Activated naive CD4-positive, alpha-beta T cell treated with anti-CD3 and anti-CD28 coated beads, Interleukin-2, amount 10 ng/mL, durations not matched to agents 7 days and 5 days (primary cell): Measurements from ENCODE around the gene GCA.
A peak's percentile ranks its signal among the peaks of the same experiment; 100 is the strongest.

Experiments
- CTCF ChIA-PET: fragments of 350-600 bp; sonication (Branson Sonifier 250); formaldehyde crosslinking; loops from one replicate; lab custom pipeline; 2021; ENCODE audit warnings: antibody characterized with exemption; lab: Charles Lee
- DNase-seq: peaks from one replicate; pipeline ENCODE4 v3.0.0-alpha.2; 2020
- H3K27ac Mint-ChIP-seq: one replicate; pipeline ENCODE4 v1.8.0; 2021; ENCODE audit warnings: mild to moderate bottlenecking, moderate library complexity, mixed read lengths
- H3K27me3 Mint-ChIP-seq: one replicate; pipeline ENCODE4 v1.8.0; 2021; ENCODE audit warnings: mild to moderate bottlenecking, mixed read lengths
- H3K36me3 Mint-ChIP-seq: one replicate; pipeline ENCODE4 v1.8.0; 2021; ENCODE audit warnings: mixed read lengths
- H3K4me1 Mint-ChIP-seq: one replicate; pipeline ENCODE4 v1.8.0; 2021; ENCODE audit warnings: mixed read lengths
- H3K4me3 Mint-ChIP-seq: one replicate; pipeline ENCODE4 v1.8.0; 2021; ENCODE audit warnings: mild to moderate bottlenecking, moderate library complexity, mixed read lengths
- H3K9me3 Mint-ChIP-seq: one replicate; pipeline ENCODE4 v1.8.0; 2021; ENCODE audit warnings: mixed read lengths

The GCA gene, protein sequence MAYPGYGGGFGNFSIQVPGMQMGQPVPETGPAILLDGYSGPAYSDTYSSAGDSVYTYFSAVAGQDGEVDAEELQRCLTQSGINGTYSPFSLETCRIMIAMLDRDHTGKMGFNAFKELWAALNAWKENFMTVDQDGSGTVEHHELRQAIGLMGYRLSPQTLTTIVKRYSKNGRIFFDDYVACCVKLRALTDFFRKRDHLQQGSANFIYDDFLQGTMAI

DNA sequence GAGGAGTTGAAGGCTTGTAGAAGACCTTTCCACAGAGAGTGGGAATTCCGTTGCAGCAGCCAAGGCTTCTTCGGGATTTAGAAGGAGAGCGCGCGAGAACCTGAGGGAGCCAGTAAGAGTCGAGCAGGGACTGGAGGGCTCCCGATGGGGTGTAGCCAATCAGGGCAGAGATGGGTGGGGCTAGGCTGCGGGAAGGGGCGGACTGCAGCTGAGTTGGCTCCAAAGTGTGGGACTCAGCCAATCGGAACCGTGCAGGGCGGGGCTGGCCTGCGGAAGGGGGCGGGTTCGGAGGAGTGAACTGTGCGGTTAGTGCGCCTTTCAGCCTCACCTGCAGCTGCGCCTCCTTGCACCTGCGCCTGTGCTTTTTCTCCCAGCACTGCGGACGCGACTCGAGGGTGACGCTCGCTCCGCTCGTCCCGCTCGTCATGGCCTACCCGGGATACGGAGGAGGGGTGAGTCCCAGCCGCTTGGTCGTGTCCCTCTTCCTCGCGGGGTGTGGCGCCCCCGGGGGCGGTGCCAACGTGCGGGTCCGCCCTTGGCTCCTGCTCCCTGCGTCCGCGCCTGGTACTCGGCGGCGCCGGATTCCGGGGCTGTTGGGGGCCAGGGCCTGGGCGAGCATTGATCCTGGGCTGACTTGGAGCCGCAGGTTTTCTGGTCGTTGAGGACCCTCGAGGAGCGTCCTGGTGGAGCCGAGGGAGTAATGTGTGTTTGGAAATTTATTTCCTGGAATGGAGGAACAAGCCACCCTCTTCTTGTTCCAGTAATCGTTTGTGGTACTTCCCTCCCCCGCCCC lies at the start of gene GCA:
Gene GCA (plus strand): TSS at position 309 of the 793 bp plus-strand sequence. CDS start 117 bp downstream, at position 426.
- H3K27ac Mint-ChIP-seq = peak within 1 kb of the TSS; percentile 56
- H3K36me3 Mint-ChIP-seq = no peaks in the 10 kb centered on the region
- CTCF ChIA-PET = interaction anchor here (1.1 to 1.3 kb wide), 3 partner anchors 9 to 123 kb away, joined by 3 to 7 read pairs (median 4); no protein-coding TSS in a partner anchor

DNA sequence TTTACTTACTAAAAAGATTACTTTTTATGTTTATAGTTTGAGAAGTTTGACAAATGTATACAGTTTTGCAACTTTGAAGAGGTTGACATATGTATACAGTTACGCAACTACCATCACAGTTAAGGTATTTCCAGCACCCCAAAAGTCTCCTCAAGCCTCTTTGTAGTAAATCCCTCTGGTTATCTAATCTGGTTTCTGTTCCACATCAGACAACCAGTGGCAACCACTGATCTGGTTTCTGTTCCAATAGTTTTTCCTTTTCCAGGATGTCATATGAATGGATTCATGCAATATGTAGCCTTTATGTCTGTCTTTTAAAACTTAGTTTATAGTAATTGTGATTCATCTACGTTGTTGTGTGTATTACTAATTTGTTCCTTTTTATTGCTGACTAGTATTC lies 48.9 kb upstream of the GCA start:
- DNase-seq = no peak
- H3K27me3 Mint-ChIP-seq = no peaks in the 10 kb centered on the region
- no peak overlapping the region for H3K27ac Mint-ChIP-seq
- no peaks in the 10 kb centered on the region for H3K4me1 Mint-ChIP-seq
- CTCF ChIA-PET = interaction anchor here (0.6 to 11.7 kb wide), 2 partner anchors 74 to 172 kb away, joined by 3 to 196 read pairs; no protein-coding TSS in a partner anchor
- H3K9me3 Mint-ChIP-seq = no peaks in the 10 kb centered on the region
- peaks cover 3% of the 10 kb centered on the region for H3K36me3 Mint-ChIP-seq
- H3K4me3 Mint-ChIP-seq = no peak overlapping the region

More for the DNA sequence above, at the start of gene GCA:
- Mint-ChIP-seq H3K4me1 (peaks cover 16% of the 10 kb centered on the region), H3K4me3 (peak within 1 kb of the TSS; percentile 76), H3K27me3 (peaks cover 16% of the 10 kb centered on the region), H3K9me3 (no peaks in the 10 kb centered on the region)
- peak; percentile 99 for DNase-seq

DNA sequence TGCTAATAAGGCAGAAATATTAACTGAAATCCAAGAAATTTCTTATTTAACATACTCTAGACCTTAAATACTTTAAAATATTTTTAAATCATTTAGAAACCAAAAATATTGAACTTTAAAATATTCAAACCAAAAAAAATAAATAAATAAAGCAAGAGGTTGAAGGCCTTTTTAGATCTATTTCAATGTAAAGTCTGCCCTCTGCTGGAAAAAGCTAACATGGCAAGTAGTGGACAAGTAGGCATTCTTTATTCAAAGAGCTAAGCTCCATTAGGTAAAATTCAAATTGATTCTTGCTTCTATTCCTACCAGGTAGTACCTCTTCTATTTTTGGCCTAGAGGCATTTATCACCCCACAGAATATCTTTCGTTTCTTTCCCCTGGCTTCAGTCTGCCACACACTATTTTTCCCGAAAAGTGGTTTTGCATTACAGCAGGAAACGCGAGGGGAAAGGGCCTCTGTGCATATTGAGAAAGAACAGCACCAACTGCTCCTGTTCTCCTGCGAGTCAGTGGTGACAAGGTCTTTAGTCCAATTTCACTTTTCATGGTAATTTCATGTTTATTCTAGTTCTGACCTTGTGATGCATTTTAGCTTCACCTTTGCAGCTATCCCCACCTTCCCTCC lies 45.9 kb upstream of the GCA start:
- Mint-ChIP-seq H3K27me3 (no peaks in the 10 kb centered on the region), H3K4me3 (no peak overlapping the region), H3K9me3 (no peaks in the 10 kb centered on the region), H3K36me3 (peaks cover 1% of the 10 kb centered on the region), H3K27ac (no peak overlapping the region), H3K4me1 (no peaks in the 10 kb centered on the region)
- peak; percentile 71 for DNase-seq
- CTCF ChIA-PET = interaction anchor here (0.7 to 11.7 kb wide), 28 partner anchors 8 to 715 kb away, joined by 3 to 196 read pairs (median 5); partner anchors contain the start of genes GCA, GCG and IFIH1

GRCh38 chr2:162298669-162299335 lies 45.1 kb upstream of the GCA start:
- Mint-ChIP-seq H3K4me1 (no peaks in the 10 kb centered on the region), H3K36me3 (peaks cover 1% of the 10 kb centered on the region), H3K9me3 (no peaks in the 10 kb centered on the region), H3K4me3 (no peak overlapping the region), H3K27me3 (no peaks in the 10 kb centered on the region), H3K27ac (no peak overlapping the region)
- CTCF ChIA-PET = interaction anchor here (0.7 to 11.7 kb wide), 26 partner anchors 9 to 712 kb away, joined by 3 to 196 read pairs (median 6); partner anchors contain the start of genes GCA, GCG and IFIH1
- DNase-seq = no peak

GRCh38 chr2:162300266-162300665 lies 43.7 kb upstream of the GCA start:
- Mint-ChIP-seq H3K9me3 (no peaks in the 10 kb centered on the region), H3K27ac (no peak overlapping the region), H3K4me1 (no peaks in the 10 kb centered on the region), H3K4me3 (no peak overlapping the region), H3K36me3 (peaks cover 5% of the 10 kb centered on the region), H3K27me3 (no peaks in the 10 kb centered on the region)
- DNase-seq = no peak
- CTCF ChIA-PET = interaction anchor here (0.8 to 11.7 kb wide), 6 partner anchors 9 to 175 kb away, joined by 3 to 196 read pairs (median 7); partner anchors contain the start of gene IFIH1

GRCh38 chr2:162301151-162301804 lies 42.7 kb upstream of the GCA start:
- CTCF ChIA-PET = interaction anchor here (0.8 to 11.7 kb wide), 13 partner anchors 8 to 152 kb away, joined by 3 to 196 read pairs (median 5); partner anchors contain the start of gene IFIH1
- Mint-ChIP-seq H3K4me1 (no peaks in the 10 kb centered on the region), H3K4me3 (no peak overlapping the region), H3K36me3 (peaks cover 3% of the 10 kb centered on the region), H3K9me3 (no peaks in the 10 kb centered on the region), H3K27me3 (no peaks in the 10 kb centered on the region), H3K27ac (no peak overlapping the region)
- peak; percentile 62 for DNase-seq

- H3K4me1 Mint-ChIP-seq = no peaks in the 10 kb centered on the region
- H3K4me3 Mint-ChIP-seq = no peak overlapping the region
- no peak for DNase-seq
- H3K36me3 Mint-ChIP-seq = peaks cover 3% of the 10 kb centered on the region
- CTCF ChIA-PET = interaction anchor here (0.7 to 11.7 kb wide), 14 partner anchors 10 to 153 kb away, joined by 3 to 196 read pairs (median 5); partner anchors contain the start of gene IFIH1
- no peaks in the 10 kb centered on the region for H3K9me3 Mint-ChIP-seq
- H3K27ac Mint-ChIP-seq = no peak overlapping the region
- no peaks in the 10 kb centered on the region for H3K27me3 Mint-ChIP-seq
These were observed 42.1 kb upstream of the GCA start for GRCh38 chr2:162301877-162302276.

DNA sequence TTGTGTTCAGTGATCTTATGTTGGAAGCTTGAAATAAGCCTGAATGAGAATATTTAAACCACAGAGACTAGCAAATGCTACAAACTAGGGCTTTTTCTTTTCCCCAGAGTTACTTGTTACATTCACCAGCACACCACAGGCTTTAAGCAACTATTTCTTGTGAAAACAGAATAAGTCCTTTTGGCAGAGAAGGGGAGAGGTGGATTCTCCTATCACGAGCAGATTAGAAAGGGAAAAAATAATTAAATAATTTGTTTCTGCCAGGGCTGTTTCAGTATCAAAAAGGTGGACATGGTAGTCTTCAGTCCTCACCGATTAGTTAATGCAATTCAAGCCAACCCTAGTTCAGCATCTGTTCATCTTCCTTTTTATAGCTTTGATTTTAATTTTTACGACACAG lies 38.0 kb upstream of the GCA start:
- H3K9me3 Mint-ChIP-seq = no peaks in the 10 kb centered on the region
- H3K27me3 Mint-ChIP-seq = no peaks in the 10 kb centered on the region
- no peak overlapping the region for H3K4me3 Mint-ChIP-seq
- no peak for DNase-seq
- H3K27ac Mint-ChIP-seq = no peak overlapping the region
- peaks cover 29% of the 10 kb centered on the region for H3K36me3 Mint-ChIP-seq
- peaks cover 14% of the 10 kb centered on the region for H3K4me1 Mint-ChIP-seq
- CTCF ChIA-PET = interaction anchor here (1.0 to 3.9 kb wide), 2 partner anchors 8 to 29 kb away, joined by 3 to 20 read pairs; no protein-coding TSS in a partner anchor

- no peaks in the 10 kb centered on the region for H3K9me3 Mint-ChIP-seq
- H3K4me3 Mint-ChIP-seq = no peak overlapping the region
- DNase-seq = no peak
- H3K4me1 Mint-ChIP-seq = peaks cover 28% of the 10 kb centered on the region
- peaks cover 36% of the 10 kb centered on the region for H3K36me3 Mint-ChIP-seq
- no peak overlapping the region for H3K27ac Mint-ChIP-seq
- CTCF ChIA-PET = interaction anchor here (1.4 to 3.9 kb wide), 5 partner anchors 8 to 155 kb away, joined by 3 to 20 read pairs (median 5); no protein-coding TSS in a partner anchor
- no peaks in the 10 kb centered on the region for H3K27me3 Mint-ChIP-seq
These were observed 35.0 kb upstream of the GCA start for GRCh38 chr2:162308747-162309503.

DNA sequence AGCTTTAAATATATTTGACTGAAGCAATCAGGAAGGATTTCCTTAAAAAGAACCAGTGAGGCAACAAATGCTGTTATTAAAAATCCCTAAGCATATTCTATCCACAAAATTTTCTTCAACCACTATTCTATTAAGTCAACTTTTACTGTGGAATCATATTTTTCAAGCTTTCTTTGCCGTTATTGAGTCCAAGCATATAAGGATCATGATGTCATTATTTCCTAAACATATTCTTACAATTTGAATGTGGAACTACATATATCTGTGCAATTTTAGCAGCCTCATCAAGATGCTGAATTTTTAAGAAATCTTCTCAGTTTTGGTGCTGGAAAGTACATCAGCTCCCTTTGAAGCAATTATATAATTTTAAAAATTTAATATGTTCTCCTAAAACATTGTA lies 31.1 kb upstream of the GCA start:
- Mint-ChIP-seq H3K9me3 (no peaks in the 10 kb centered on the region), H3K4me1 (peaks cover 59% of the 10 kb centered on the region), H3K36me3 (peaks cover 43% of the 10 kb centered on the region), H3K27me3 (no peaks in the 10 kb centered on the region), H3K4me3 (no peak overlapping the region), H3K27ac (no peak overlapping the region)
- no peak for DNase-seq
- CTCF ChIA-PET = interaction anchor here (1.2 to 3.2 kb wide), 2 partner anchors 9 to 14 kb away, joined by 3 to 13 read pairs; no protein-coding TSS in a partner anchor

- CTCF ChIA-PET = interaction anchor here (0.8 to 1.3 kb wide), 4 partner anchors 9 to 18 kb away, joined by 3 to 6 read pairs (median 6); no protein-coding TSS in a partner anchor
- Mint-ChIP-seq H3K27me3 (no peaks in the 10 kb centered on the region), H3K4me1 (peaks cover 60% of the 10 kb centered on the region), H3K4me3 (peak overlapping the region; percentile 82), H3K27ac (no peak overlapping the region), H3K9me3 (no peaks in the 10 kb centered on the region), H3K36me3 (peaks cover 23% of the 10 kb centered on the region)
- DNase-seq = no peak
These were observed 28.0 kb upstream of the GCA start for GRCh38 chr2:162315938-162316337.

DNA sequence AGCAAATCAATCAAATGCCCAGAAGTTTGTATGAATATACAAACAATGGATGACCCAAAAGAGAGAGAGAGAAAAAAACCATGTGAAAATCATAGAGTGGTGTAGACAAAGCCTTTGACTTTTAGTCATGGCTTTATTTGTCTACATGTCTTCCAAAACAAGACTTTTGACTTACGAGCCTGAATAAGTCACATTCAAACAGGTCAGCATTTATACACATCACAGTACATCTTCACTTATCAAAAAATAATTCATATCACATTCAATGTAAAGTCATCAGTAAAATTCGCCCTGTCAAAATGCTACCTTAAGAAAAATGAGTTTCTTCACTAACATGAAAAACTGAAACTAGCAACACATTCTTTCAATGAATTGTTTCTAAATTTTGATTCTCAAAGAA lies 27.3 kb upstream of the GCA start:
- Mint-ChIP-seq H3K9me3 (no peaks in the 10 kb centered on the region), H3K4me1 (peaks cover 62% of the 10 kb centered on the region), H3K4me3 (peak overlapping the region; percentile 82), H3K27ac (peak overlapping the region; percentile 92), H3K27me3 (no peaks in the 10 kb centered on the region), H3K36me3 (peaks cover 20% of the 10 kb centered on the region)
- no peak for DNase-seq
- CTCF ChIA-PET = interaction anchor here (1.0 to 2.2 kb wide), 3 partner anchors 15 to 18 kb away, joined by 3 to 12 read pairs (median 6); no protein-coding TSS in a partner anchor
